HG03280 (cell line): ENCODE measurements around the gene UNC79.
"Not testable (repeated sequence)": the region's sequence is repeated elsewhere in the genome, so short reads cannot be mapped to it uniquely, and the experiment has no call there.

Source experiments
- ATAC-seq: cut with Tn5 transposase; IDR thresholded peaks from one replicate; pipeline ENCODE4 v1.9.1; 2021; ENCODE audit warnings: mild to moderate bottlenecking, moderate library complexity; ENCODE audit not compliant: unreplicated experiment

Gene UNC79

GRCh38 chr14:93493054-93493453 lies 62.3 kb downstream of the UNC79 start:
- no peak for ATAC-seq

- not testable (repeated sequence) for ATAC-seq
Observed at GRCh38 chr14:93493622-93494021, 62.9 kb downstream of the UNC79 start.

GRCh38 chr14:93496856-93497741 lies 66.4 kb downstream of the UNC79 start:
- no peak for ATAC-seq

GRCh38 chr14:93510056-93510455 lies 79.3 kb downstream of the UNC79 start:
- ATAC-seq, result no peak

GRCh38 chr14:93511001-93511400 lies 80.3 kb downstream of the UNC79 start:
- ATAC-seq, result no peak

- no peak for ATAC-seq
Observed at GRCh38 chr14:93520053-93520607, 89.4 kb downstream of the UNC79 start.

GRCh38 chr14:93522221-93522620 lies 91.5 kb downstream of the UNC79 start:
- no peak for ATAC-seq

- ATAC-seq, result not testable (repeated sequence)
Observed at GRCh38 chr14:93525216-93525615, 94.5 kb downstream of the UNC79 start.

- no peak for ATAC-seq
Observed at GRCh38 chr14:93525696-93526451, 95.1 kb downstream of the UNC79 start.

- no peak for ATAC-seq
Observed at GRCh38 chr14:93527203-93527607, 96.5 kb downstream of the UNC79 start.

- no peak for ATAC-seq
Observed at GRCh38 chr14:93528884-93529558, 98.3 kb downstream of the UNC79 start.

GRCh38 chr14:93531644-93532043 lies 100.9 kb downstream of the UNC79 start:
- ATAC-seq, result no peak

GRCh38 chr14:93532541-93532940 lies 101.8 kb downstream of the UNC79 start:
- no peak for ATAC-seq

GRCh38 chr14:93533437-93533836 lies 102.7 kb downstream of the UNC79 start:
- no peak for ATAC-seq

- ATAC-seq, result no peak
Observed at GRCh38 chr14:93533842-93534241, 103.1 kb downstream of the UNC79 start.

- no peak for ATAC-seq
Observed at GRCh38 chr14:93535537-93535936, 104.8 kb downstream of the UNC79 start.

GRCh38 chr14:93536945-93537344 lies 106.2 kb downstream of the UNC79 start:
- no peak for ATAC-seq

GRCh38 chr14:93537951-93538350 lies 107.2 kb downstream of the UNC79 start:
- no peak for ATAC-seq

GRCh38 chr14:93538413-93538812 lies 107.7 kb downstream of the UNC79 start:
- no peak for ATAC-seq

- ATAC-seq, result no peak
Observed at GRCh38 chr14:93540235-93540634, 109.5 kb downstream of the UNC79 start.

GRCh38 chr14:93543766-93544165 lies 113.0 kb downstream of the UNC79 start:
- ATAC-seq, result no peak
